Measurements from ENCODE around the gene HOMEZ.

DNA sequence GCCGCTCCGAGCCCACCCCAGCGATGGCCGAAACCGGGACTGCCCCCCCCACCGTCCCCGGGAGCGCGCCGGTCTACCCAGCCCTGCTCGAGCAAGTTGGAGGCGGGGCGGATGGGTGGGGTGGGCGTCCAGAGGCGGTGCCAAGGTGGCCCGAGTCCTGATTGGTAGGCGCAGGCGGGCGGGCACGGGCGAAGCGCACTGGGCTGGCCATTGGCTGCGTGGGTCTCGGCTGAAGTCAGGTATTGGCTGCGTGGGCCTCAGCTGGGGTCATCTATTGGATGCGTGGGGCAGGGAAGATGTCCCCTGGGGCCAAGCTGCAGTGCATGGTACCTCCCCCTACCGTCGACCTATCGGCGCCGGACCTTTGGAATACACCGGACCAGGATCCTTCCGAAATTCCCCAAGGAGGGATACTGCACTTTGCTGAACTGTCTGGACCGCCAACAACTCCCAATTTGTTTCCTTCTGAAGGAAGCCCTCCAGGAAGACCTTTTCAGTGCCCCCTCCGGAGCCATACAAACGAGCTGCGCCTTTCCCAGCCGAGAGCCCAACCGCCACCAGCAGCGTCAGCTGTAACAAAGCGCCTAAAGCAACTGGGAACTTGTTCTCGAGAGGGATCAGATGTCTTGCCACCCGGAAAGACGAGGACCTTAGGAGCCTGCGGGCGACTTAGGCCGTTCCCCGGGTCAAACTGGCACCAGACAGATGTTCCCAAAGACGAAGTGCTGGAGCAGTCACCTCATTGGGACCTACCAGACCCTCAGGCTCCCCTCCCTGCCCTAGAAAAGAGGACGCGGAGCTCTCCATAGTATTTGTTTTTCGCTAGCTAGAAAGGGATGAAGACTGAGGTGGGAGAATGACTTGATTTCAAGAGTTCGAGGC, at the start of gene HOMEZ:
- TF ChIP-seq, protein P1, sequence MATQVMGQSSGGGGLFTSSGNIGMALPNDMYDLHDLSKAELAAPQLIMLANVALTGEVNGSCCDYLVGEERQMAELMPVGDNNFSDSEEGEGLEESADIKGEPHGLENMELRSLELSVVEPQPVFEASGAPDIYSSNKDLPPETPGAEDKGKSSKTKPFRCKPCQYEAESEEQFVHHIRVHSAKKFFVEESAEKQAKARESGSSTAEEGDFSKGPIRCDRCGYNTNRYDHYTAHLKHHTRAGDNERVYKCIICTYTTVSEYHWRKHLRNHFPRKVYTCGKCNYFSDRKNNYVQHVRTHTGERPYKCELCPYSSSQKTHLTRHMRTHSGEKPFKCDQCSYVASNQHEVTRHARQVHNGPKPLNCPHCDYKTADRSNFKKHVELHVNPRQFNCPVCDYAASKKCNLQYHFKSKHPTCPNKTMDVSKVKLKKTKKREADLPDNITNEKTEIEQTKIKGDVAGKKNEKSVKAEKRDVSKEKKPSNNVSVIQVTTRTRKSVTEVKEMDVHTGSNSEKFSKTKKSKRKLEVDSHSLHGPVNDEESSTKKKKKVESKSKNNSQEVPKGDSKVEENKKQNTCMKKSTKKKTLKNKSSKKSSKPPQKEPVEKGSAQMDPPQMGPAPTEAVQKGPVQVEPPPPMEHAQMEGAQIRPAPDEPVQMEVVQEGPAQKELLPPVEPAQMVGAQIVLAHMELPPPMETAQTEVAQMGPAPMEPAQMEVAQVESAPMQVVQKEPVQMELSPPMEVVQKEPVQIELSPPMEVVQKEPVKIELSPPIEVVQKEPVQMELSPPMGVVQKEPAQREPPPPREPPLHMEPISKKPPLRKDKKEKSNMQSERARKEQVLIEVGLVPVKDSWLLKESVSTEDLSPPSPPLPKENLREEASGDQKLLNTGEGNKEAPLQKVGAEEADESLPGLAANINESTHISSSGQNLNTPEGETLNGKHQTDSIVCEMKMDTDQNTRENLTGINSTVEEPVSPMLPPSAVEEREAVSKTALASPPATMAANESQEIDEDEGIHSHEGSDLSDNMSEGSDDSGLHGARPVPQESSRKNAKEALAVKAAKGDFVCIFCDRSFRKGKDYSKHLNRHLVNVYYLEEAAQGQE (IDR thresholded peaks at IDR 0.05; ENCODE audit: insufficient read depth in 1 of 2, low read depth in 2 of 2, low read length in 1 of 2), result no peak
- TF ChIP-seq, protein P2, sequence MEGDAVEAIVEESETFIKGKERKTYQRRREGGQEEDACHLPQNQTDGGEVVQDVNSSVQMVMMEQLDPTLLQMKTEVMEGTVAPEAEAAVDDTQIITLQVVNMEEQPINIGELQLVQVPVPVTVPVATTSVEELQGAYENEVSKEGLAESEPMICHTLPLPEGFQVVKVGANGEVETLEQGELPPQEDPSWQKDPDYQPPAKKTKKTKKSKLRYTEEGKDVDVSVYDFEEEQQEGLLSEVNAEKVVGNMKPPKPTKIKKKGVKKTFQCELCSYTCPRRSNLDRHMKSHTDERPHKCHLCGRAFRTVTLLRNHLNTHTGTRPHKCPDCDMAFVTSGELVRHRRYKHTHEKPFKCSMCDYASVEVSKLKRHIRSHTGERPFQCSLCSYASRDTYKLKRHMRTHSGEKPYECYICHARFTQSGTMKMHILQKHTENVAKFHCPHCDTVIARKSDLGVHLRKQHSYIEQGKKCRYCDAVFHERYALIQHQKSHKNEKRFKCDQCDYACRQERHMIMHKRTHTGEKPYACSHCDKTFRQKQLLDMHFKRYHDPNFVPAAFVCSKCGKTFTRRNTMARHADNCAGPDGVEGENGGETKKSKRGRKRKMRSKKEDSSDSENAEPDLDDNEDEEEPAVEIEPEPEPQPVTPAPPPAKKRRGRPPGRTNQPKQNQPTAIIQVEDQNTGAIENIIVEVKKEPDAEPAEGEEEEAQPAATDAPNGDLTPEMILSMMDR (IDR thresholded peaks at IDR 0.05), result no peak
- TF ChIP-seq SIN3A (IDR thresholded peaks at IDR 0.05; ENCODE audit: borderline replicate concordance, insufficient read depth, low read depth, low read length), result no peak
- TF ChIP-seq POLR2AphosphoS5 (IDR thresholded peaks at IDR 0.05; ENCODE audit: low read depth, low read length), result peak; percentile 50
